ENCODE data around the gene GDPD1. TPM values are rescaled to one million over a fixed set of nuclear protein-coding genes. Genes with fewer than 3 reads are reported as not detected.
"Not testable (repeated sequence)": the region's sequence is repeated elsewhere in the genome, so short reads cannot be mapped to it uniquely, and the experiment has no call there.

Gene GDPD1
- total and polyA plus RNA-seq, 2 experiments from 2014 or later = 2.0 to 9.9 TPM

- no peak for DNase-seq (ENCODE audit: low read depth in 1 of 2, low spot score in 1 of 2)
- Histone ChIP-seq H3K4me1 (ENCODE audit: low read depth) (no peaks in the 10 kb centered on the region), H3K27me3 (no peaks in the 10 kb centered on the region), H3K4me3 (peak overlapping the region; percentile 53), H3K27ac (peak overlapping the region; percentile 71), H3K9me3 (ENCODE audit: low read depth) (no peaks in the 10 kb centered on the region), H3K36me3 (no peaks in the 10 kb centered on the region)
- no peak for TF ChIP-seq CTCF (IDR thresholded peaks at IDR 0.05; ENCODE audit: low read depth, low read length)
These were observed 992 bp downstream of the GDPD1 start for GRCh38 chr17:59221159-59221847.

DNA sequence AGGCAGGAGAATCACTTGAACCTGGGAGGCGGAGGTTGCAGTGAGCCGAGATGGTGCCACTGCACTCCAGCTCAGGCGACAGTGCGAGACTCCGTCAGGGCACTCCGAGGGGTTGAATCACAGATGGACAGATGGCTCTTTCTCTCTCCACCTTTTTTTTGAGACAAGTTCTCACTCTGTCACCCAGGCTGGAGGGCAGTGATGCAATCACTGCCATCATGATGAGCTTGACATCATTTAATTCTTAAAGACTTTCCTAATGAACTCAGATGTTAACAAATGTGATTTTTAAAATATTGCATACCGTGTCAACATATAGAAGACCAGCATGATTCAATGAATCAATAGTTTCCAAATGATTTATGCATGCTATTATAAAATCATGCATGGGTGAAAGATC, 3.5 kb downstream of the GDPD1 start:
- no peak for TF ChIP-seq CTCF (IDR thresholded peaks at IDR 0.05; ENCODE audit: low read depth, low read length)
- DNase-seq (ENCODE audit: low read depth in 1 of 2, low spot score in 1 of 2) = no peak
- no peaks in the 10 kb centered on the region for H3K9me3 ChIP-seq (ENCODE audit: low read depth)
- H3K27ac ChIP-seq = no peak overlapping the region
- H3K27me3 ChIP-seq = no peaks in the 10 kb centered on the region
- H3K4me3 ChIP-seq = no peak overlapping the region
- H3K4me1 ChIP-seq (ENCODE audit: low read depth) = no peaks in the 10 kb centered on the region
- no peaks in the 10 kb centered on the region for H3K36me3 ChIP-seq

DNA sequence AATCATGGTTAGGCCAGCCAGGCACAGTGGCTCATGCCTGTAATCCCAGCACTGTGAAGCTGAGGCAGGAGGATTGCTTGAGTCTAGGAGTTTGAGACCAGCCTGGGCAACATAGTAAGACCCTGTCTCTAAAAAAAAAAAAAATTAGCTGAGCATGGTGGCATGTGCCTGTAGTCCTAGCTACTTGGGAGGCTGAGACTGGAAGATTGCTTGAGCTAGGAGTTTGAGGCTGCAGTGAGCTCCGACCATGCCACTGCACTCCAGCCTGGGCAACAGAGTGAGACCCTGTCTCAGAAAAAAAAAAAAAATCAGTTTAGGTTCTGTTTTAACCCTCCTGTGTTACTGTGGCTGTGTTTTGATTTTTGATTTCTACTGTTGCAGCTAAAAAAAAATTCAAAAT, 8.3 kb downstream of the GDPD1 start:
- DNase-seq (ENCODE audit: low read depth in 1 of 2, low spot score in 1 of 2) = not testable (repeated sequence)

GRCh38 chr17:59230764-59231163, 10.5 kb downstream of the GDPD1 start:
- Histone ChIP-seq H3K4me3 (no peak overlapping the region), H3K36me3 (no peaks in the 10 kb centered on the region), H3K27me3 (no peaks in the 10 kb centered on the region), H3K4me1 (ENCODE audit: low read depth) (no peaks in the 10 kb centered on the region), H3K27ac (no peak overlapping the region), H3K9me3 (ENCODE audit: low read depth) (no peaks in the 10 kb centered on the region)
- no peak for TF ChIP-seq CTCF (IDR thresholded peaks at IDR 0.05; ENCODE audit: low read depth, low read length)
- no peak for DNase-seq (ENCODE audit: low read depth in 1 of 2, low spot score in 1 of 2)

More for the DNA sequence above, 8.3 kb downstream of the GDPD1 start:
- not testable (repeated sequence) for H3K27me3 ChIP-seq; H3K27ac ChIP-seq; H3K36me3 ChIP-seq; H3K4me1 ChIP-seq (ENCODE audit: low read depth); H3K9me3 ChIP-seq (ENCODE audit: low read depth); H3K4me3 ChIP-seq

DNA sequence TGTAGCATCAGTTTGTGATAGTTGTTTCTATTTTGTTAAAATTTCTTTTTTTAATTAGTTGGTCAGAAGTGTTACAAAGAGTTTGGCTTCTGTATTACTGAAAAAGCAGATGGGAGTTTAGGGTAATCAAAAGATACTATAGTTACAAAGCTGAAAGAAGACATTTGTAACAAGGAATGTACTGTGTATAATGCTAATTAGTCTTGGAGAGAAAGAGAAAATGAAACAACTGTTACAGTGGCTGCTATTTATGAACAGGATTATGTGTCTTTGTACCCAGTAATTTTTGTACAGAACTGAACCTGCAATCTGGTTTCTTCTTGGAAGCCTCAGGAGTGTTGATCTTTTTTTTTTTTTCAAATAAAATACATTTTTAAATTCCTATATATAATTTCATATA, 14.3 kb downstream of the GDPD1 start:
- TF ChIP-seq CTCF (IDR thresholded peaks at IDR 0.05; ENCODE audit: low read depth, low read length) = no peak
- Histone ChIP-seq H3K36me3 (no peaks in the 10 kb centered on the region), H3K27ac (no peak overlapping the region), H3K4me3 (no peak overlapping the region), H3K9me3 (ENCODE audit: low read depth) (no peaks in the 10 kb centered on the region), H3K4me1 (ENCODE audit: low read depth) (no peaks in the 10 kb centered on the region), H3K27me3 (no peaks in the 10 kb centered on the region)
- no peak for DNase-seq (ENCODE audit: low read depth in 1 of 2, low spot score in 1 of 2)

DNA sequence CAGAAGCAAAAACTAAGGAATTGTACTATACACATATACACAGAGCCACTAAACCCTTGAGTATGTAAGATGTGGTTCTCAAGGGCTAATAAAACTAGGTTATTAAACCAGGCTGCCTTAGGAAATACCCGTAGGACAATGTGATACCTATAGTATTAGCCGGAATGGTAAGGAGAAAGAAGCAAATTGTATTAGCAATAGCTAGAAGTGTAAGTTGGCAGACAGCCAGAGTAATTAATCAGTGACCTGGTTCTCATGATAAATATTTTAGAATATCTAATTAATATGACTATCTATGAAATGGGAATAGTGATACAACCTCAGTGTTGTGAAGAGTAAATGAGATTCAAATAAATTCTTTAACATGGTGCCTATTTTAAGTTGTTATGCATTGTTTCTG, 18.6 kb downstream of the GDPD1 start:
- TF ChIP-seq CTCF (IDR thresholded peaks at IDR 0.05; ENCODE audit: low read depth, low read length) = no peak
- H3K9me3 ChIP-seq (ENCODE audit: low read depth) = no peaks in the 10 kb centered on the region
- H3K4me3 ChIP-seq = no peak overlapping the region
- no peak for DNase-seq (ENCODE audit: low read depth in 1 of 2, low spot score in 1 of 2)
- no peaks in the 10 kb centered on the region for H3K36me3 ChIP-seq
- H3K4me1 ChIP-seq (ENCODE audit: low read depth) = no peaks in the 10 kb centered on the region
- H3K27ac ChIP-seq = no peak overlapping the region
- H3K27me3 ChIP-seq = no peaks in the 10 kb centered on the region

Data from cardiac muscle cell (in vitro differentiated cells and primary cell).